ENCODE data around the gene SMKR1. TPM values are rescaled to one million over a fixed set of nuclear protein-coding genes. Genes with fewer than 3 reads are reported as not detected.

The SMKR1 gene
- total and polyA plus RNA-seq, 9 of the 15 experiments (the other 6 are each of a cell fraction or from before 2014, with no cell fraction given): 0.58 to 1.8 (median 0.93) TPM; not detected in 1

DNA sequence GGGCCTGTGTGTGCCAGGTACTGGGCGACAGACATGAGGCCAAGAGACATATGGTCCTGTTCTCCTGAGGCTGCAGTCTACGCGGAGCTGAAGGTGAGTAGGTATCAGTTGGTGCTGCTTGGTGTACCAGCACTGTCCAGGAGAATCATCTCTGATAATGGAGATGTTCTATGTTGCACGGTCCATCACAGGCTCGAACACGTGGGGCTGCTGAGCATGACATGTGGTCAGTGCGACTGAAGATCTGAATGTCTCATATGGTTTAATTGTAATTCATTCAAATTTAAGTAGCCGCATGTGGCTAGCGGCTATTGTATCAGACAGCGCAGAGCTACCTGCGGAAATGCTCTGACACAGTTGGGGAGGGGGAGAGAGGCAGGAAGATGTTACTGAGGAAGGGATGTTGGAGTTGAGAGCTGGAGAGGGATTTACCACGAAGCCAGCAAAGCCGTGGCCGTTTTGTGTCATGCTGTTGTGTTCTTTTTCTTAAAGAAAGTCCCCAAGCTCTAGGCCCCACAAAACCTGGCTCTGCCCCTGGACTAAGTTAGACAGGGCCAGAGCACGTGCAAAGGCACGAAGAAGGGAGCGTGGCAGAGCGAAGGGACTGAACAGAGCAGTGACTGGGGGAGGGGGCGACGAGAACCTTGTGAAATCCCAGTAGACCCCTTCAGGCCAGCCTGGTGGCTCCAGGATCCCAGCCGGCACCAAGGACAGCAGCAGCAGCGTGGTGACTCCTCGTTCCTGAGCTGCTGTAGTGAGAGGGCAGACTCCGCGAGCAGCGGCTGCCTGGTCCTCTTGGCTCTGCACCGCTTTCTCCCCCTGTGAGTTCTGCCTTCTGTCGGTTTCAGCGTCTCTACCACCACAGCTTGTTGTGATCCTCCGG is 20.0 kb downstream of the SMKR1 start (continued):
- TF ChIP-seq, protein P1, sequence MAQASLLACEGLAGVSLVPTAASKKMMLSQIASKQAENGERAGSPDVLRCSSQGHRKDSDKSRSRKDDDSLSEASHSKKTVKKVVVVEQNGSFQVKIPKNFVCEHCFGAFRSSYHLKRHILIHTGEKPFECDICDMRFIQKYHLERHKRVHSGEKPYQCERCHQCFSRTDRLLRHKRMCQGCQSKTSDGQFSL (CRISPR knock-in tag; IDR thresholded peaks at IDR 0.05): no peak
- TF ChIP-seq, protein P1 (tag; IDR thresholded peaks at IDR 0.05): no peak
- TF ChIP-seq KHSRP (IDR thresholded peaks at IDR 0.05) (no peak), CEBPB (tag; IDR thresholded peaks at IDR 0.05) (no peak), EHMT2 (IDR thresholded peaks at IDR 0.05) (peak; percentile 81; the same call in 1 of the 2 replicates), CHD2 (IDR thresholded peaks at IDR 0.05; ENCODE audit: low read depth, low read length) (no peak), ZKSCAN1 (IDR thresholded peaks at IDR 0.05; ENCODE audit: low read depth, low read length) (no peak), ZBTB7A (IDR thresholded peaks at IDR 0.05; ENCODE audit: borderline replicate concordance, control insufficient read depth, low read depth, low read length) (0 out of 2 replicates have a peak, but pooled peaks have one; percentile 3), MIER1 (IDR thresholded peaks at IDR 0.05; ENCODE audit: low read depth) (peak; percentile 86), PURB (CRISPR knock-in tag; IDR thresholded peaks at IDR 0.05; ENCODE audit: low read depth) (no peak), HEY1 (CRISPR knock-in tag; IDR thresholded peaks at IDR 0.05; ENCODE audit: borderline replicate concordance) (no peak), BHLHE40 (IDR thresholded peaks at IDR 0.05; ENCODE audit: low read length) (peak; percentile 27; the same call in 1 of the 2 replicates), FIP1L1 (IDR thresholded peaks at IDR 0.05; ENCODE audit: low read depth, low read length, poor library complexity, severe bottlenecking) (no peak), NCOR1 (IDR thresholded peaks at IDR 0.05) (no peak), ZNF121 (CRISPR knock-in tag; conservative IDR thresholded peaks at IDR 0.05) (0 out of 2 replicates have a peak, but pooled peaks have one; percentile 5), ZNF780A (CRISPR knock-in tag; IDR thresholded peaks at IDR 0.05) (no peak), ZNF76 (CRISPR knock-in tag; IDR thresholded peaks at IDR 0.05; ENCODE audit: borderline replicate concordance) (no peak), ZNF263 (CRISPR knock-in tag; IDR thresholded peaks at IDR 0.05; ENCODE audit: borderline replicate concordance) (peak; percentile 38; the same call in 1 of the 2 replicates), RBBP5 (IDR thresholded peaks at IDR 0.05; ENCODE audit: borderline replicate concordance, insufficient read depth, low read length, poor library complexity, severe bottlenecking) (no peak)
- TF ChIP-seq, protein P2, sequence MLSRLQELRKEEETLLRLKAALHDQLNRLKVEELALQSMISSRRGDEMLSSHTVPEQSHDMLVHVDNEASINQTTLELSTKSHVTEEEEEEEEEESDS (CRISPR knock-in tag; IDR thresholded peaks at IDR 0.05): no peak
- TF ChIP-seq, protein P3, sequence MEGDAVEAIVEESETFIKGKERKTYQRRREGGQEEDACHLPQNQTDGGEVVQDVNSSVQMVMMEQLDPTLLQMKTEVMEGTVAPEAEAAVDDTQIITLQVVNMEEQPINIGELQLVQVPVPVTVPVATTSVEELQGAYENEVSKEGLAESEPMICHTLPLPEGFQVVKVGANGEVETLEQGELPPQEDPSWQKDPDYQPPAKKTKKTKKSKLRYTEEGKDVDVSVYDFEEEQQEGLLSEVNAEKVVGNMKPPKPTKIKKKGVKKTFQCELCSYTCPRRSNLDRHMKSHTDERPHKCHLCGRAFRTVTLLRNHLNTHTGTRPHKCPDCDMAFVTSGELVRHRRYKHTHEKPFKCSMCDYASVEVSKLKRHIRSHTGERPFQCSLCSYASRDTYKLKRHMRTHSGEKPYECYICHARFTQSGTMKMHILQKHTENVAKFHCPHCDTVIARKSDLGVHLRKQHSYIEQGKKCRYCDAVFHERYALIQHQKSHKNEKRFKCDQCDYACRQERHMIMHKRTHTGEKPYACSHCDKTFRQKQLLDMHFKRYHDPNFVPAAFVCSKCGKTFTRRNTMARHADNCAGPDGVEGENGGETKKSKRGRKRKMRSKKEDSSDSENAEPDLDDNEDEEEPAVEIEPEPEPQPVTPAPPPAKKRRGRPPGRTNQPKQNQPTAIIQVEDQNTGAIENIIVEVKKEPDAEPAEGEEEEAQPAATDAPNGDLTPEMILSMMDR (IDR thresholded peaks at IDR 0.05 in 2 of 3, conservative IDR thresholded peaks at IDR 0.05 in 1 of 3; ENCODE audit: insufficient read depth in 2 of 3, low read depth in 1 of 3, low read length in 3 of 3): no peak
- TF ChIP-seq, protein P4, sequence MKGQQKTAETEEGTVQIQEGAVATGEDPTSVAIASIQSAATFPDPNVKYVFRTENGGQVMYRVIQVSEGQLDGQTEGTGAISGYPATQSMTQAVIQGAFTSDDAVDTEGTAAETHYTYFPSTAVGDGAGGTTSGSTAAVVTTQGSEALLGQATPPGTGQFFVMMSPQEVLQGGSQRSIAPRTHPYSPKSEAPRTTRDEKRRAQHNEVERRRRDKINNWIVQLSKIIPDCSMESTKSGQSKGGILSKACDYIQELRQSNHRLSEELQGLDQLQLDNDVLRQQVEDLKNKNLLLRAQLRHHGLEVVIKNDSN (CRISPR knock-in tag; IDR thresholded peaks at IDR 0.05): peak; percentile 44; the same call in 1 of the 2 replicates
- TF ChIP-seq, protein P5, sequence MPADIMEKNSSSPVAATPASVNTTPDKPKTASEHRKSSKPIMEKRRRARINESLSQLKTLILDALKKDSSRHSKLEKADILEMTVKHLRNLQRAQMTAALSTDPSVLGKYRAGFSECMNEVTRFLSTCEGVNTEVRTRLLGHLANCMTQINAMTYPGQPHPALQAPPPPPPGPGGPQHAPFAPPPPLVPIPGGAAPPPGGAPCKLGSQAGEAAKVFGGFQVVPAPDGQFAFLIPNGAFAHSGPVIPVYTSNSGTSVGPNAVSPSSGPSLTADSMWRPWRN (IDR thresholded peaks at IDR 0.05; ENCODE audit: low read depth): no peak
